Smooth muscle cell (in vitro differentiated cells): ENCODE data around the gene ACOX2. TPM values are rescaled to one million over a fixed set of nuclear protein-coding genes. Genes with fewer than 3 reads are reported as not detected.
A peak's percentile ranks its signal among the peaks of the same experiment; 100 is the strongest.

Source experiments
- DNase-seq: peaks from one replicate; lab custom pipeline; 2025; ENCODE audit not compliant: unreplicated experiment; lab: John Stamatoyannopoulos, UW
- H2AFZ ChIP-seq: fragments of 200-600 bp; sonication (generic); 2 replicates; pipeline ENCODE4 v1.6.0; 2016; ENCODE audit warnings: antibody characterized with exemption, low read depth, mild to moderate bottlenecking
- H3F3A ChIP-seq: fragments of 200-600 bp; sonication (generic); 2 replicates; pipeline ENCODE4 v1.6.0; 2017; ENCODE audit warnings: antibody characterized with exemption, low read depth
- H3K27ac ChIP-seq: fragments of 200-600 bp; sonication (generic); 2 replicates; pipeline ENCODE4 v1.5.1; 2016; ENCODE audit warnings: low read depth, mild to moderate bottlenecking
- H3K27me3 ChIP-seq: fragments of 200-600 bp; sonication (generic); 2 replicates; pipeline ENCODE4 v1.6.1; 2016; ENCODE audit warnings: low read depth, mild to moderate bottlenecking
- H3K36me3 ChIP-seq: fragments of 200-600 bp; sonication (generic); 2 replicates; pipeline ENCODE4 v1.5.1; 2016; ENCODE audit warnings: low read depth
- H3K4me1 ChIP-seq: fragments of 200-600 bp; sonication (generic); 2 replicates; pipeline ENCODE4 v1.5.1; 2016; ENCODE audit warnings: low read depth
- H3K4me2 ChIP-seq: fragments of 200-600 bp; sonication (generic); 2 replicates; pipeline ENCODE4 v1.6.0; 2016; ENCODE audit warnings: mild to moderate bottlenecking
- H3K4me3 ChIP-seq: fragments of 200-600 bp; sonication (generic); 2 replicates; pipeline ENCODE4 v1.5.1; 2016; ENCODE audit warnings: mild to moderate bottlenecking
- H3K79me2 ChIP-seq: fragments of 200-600 bp; sonication (generic); 2 replicates; pipeline ENCODE4 v1.6.0; 2016; ENCODE audit warnings: low read depth, mild to moderate bottlenecking
- H3K9ac ChIP-seq: fragments of 200-600 bp; sonication (generic); 2 replicates; pipeline ENCODE4 v1.6.0; 2016; ENCODE audit warnings: low read depth
- H3K9me3 ChIP-seq: fragments of 200-600 bp; sonication (generic); replicated peaks from 2 replicates; pipeline ENCODE4 v1.5.1; 2016; ENCODE audit warnings: low read depth
- H4K20me1 ChIP-seq: fragments of 200-600 bp; sonication (generic); 2 replicates; pipeline ENCODE4 v1.6.0; 2016; ENCODE audit warnings: low read depth
- WGBS: methylation state at CpG from one replicate; pipeline ENCODE4 v1.1.7; 2016; ENCODE audit warnings: low lambda C conversion rate; 5-methylcytosine and 5-hydroxymethylcytosine counted together
- polyA plus RNA-seq: library from polyadenylated mRNA; unstranded; fragments of >200 nt; fragmentation: Nextera tagmentation; extraction: Ambion mirVana; gene quantifications from 2 replicates; pipeline ENCODE4 v1.2.1, GENCODE V29; 2016
- total RNA-seq: library from RNA; depleted of rRNA; stranded (reverse); fragments of >200 nt; gene quantifications from 2 replicates; pipeline ENCODE4 v1.2.3, GENCODE V29; 2014
- TF ChIP-seq, protein P1 (sequence below): fragments of 200-600 bp; sonication (generic); IDR thresholded peaks from 2 replicates; pipeline ENCODE4 v1.5.1; 2017; ENCODE audit warnings: borderline replicate concordance, mild to moderate bottlenecking, antibody characterized with exemption; ENCODE audit not compliant: insufficient read depth, poor library complexity, severe bottlenecking

The ACOX2 gene
- total and polyA plus RNA-seq, 2 experiments from 2014 or later = 8.5 to 13.2 TPM

GRCh38 chr3:58568572-58569286, 31.7 kb upstream of the ACOX2 start:
- no peaks in the 10 kb centered on the region for H3K36me3 ChIP-seq
- TF ChIP-seq, protein P1, sequence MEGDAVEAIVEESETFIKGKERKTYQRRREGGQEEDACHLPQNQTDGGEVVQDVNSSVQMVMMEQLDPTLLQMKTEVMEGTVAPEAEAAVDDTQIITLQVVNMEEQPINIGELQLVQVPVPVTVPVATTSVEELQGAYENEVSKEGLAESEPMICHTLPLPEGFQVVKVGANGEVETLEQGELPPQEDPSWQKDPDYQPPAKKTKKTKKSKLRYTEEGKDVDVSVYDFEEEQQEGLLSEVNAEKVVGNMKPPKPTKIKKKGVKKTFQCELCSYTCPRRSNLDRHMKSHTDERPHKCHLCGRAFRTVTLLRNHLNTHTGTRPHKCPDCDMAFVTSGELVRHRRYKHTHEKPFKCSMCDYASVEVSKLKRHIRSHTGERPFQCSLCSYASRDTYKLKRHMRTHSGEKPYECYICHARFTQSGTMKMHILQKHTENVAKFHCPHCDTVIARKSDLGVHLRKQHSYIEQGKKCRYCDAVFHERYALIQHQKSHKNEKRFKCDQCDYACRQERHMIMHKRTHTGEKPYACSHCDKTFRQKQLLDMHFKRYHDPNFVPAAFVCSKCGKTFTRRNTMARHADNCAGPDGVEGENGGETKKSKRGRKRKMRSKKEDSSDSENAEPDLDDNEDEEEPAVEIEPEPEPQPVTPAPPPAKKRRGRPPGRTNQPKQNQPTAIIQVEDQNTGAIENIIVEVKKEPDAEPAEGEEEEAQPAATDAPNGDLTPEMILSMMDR = peak; percentile 95
- no peaks in the 10 kb centered on the region for H3K79me2 ChIP-seq
- no peak overlapping the region for H3K4me3 ChIP-seq
- H3K4me2 ChIP-seq = no peak overlapping the region
- WGBS = 33% methylated on average over 17 of the region's 17 CpGs
- H3K9me3 ChIP-seq = no peaks in the 10 kb centered on the region
- DNase-seq = peak; percentile 55
- no peak overlapping the region for H2AFZ ChIP-seq
- no peaks in the 10 kb centered on the region for H4K20me1 ChIP-seq
- H3K27ac ChIP-seq = no peak overlapping the region
- peaks cover 5% of the 10 kb centered on the region for H3K4me1 ChIP-seq
- H3F3A ChIP-seq = no peaks in the 10 kb centered on the region
- no peak overlapping the region for H3K9ac ChIP-seq
- no peaks in the 10 kb centered on the region for H3K27me3 ChIP-seq

DNA sequence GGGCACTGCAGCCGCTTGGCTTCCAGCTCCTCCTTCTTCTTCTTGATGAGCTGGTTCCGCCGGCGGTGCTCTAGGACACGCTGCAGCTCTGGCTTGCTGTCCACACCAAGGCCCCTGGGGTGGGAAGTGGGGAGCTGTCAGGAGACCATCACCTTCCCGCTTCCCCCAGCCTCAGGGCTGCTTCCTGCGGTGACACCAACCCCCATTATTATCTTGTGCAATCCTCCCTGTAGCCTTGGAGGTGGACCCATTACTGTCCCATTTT, 30.2 kb upstream of the ACOX2 start:
- H3K4me1 ChIP-seq = peaks cover 5% of the 10 kb centered on the region
- no peak overlapping the region for H3K27ac ChIP-seq
- H3K4me3 ChIP-seq = no peak overlapping the region
- TF ChIP-seq, protein P1 = no peak
- H3K36me3 ChIP-seq = no peaks in the 10 kb centered on the region
- no peaks in the 10 kb centered on the region for H3K27me3 ChIP-seq
- 90% methylated on average over 7 of the region's 7 CpGs for WGBS
- DNase-seq = no peak
- H3K9ac ChIP-seq = no peak overlapping the region
- no peaks in the 10 kb centered on the region for H3K9me3 ChIP-seq
- H4K20me1 ChIP-seq = no peaks in the 10 kb centered on the region
- no peaks in the 10 kb centered on the region for H3F3A ChIP-seq
- H3K79me2 ChIP-seq = no peaks in the 10 kb centered on the region
- H3K4me2 ChIP-seq = no peak overlapping the region
- no peak overlapping the region for H2AFZ ChIP-seq

GRCh38 chr3:58566398-58567250, 29.6 kb upstream of the ACOX2 start:
- Histone ChIP-seq H3K79me2 (no peaks in the 10 kb centered on the region), H3K4me2 (no peak overlapping the region), H3K36me3 (no peaks in the 10 kb centered on the region), H3K4me3 (no peak overlapping the region), H3K27me3 (no peaks in the 10 kb centered on the region), H4K20me1 (no peaks in the 10 kb centered on the region), H2AFZ (no peak overlapping the region), H3K27ac (no peak overlapping the region), H3F3A (no peaks in the 10 kb centered on the region), H3K4me1 (peaks cover 5% of the 10 kb centered on the region), H3K9ac (no peak overlapping the region), H3K9me3 (no peaks in the 10 kb centered on the region)
- 83% methylated on average over 9 of the region's 9 CpGs for WGBS
- DNase-seq = no peak
- TF ChIP-seq, protein P1 = no peak
